Measurements from ENCODE around the gene PATL2.

PATL2 gene

GRCh38 chr15:44735482-44736180 is 24.5 kb upstream of the PATL2 start:
- no peak for TF ChIP-seq ZFP30 (CRISPR knock-in tag; IDR thresholded peaks at IDR 0.05)
- no peak for TF ChIP-seq GLIS3 (CRISPR knock-in tag; IDR thresholded peaks at IDR 0.05)
- TF ChIP-seq SNAI2 (CRISPR knock-in tag; IDR thresholded peaks at IDR 0.05), result no peak
- no peak for ATAC-seq

- ATAC-seq, result no peak
- no peak for TF ChIP-seq SNAI2 (CRISPR knock-in tag; IDR thresholded peaks at IDR 0.05)
- TF ChIP-seq CSRNP3 (CRISPR knock-in tag; IDR thresholded peaks at IDR 0.05), result no peak
- no peak for TF ChIP-seq POU6F1 (CRISPR knock-in tag; IDR thresholded peaks at IDR 0.05; ENCODE audit: borderline replicate concordance, low read depth)
- no peak for TF ChIP-seq ZNF565 (CRISPR knock-in tag; conservative IDR thresholded peaks at IDR 0.05; ENCODE audit: low read depth)
- no peak for TF ChIP-seq CREB5 (CRISPR knock-in tag; IDR thresholded peaks at IDR 0.05; ENCODE audit: low read depth)
- no peak for TF ChIP-seq TOX (CRISPR knock-in tag; IDR thresholded peaks at IDR 0.05; ENCODE audit: borderline replicate concordance)
- no peak for TF ChIP-seq ESRRG (CRISPR knock-in tag; IDR thresholded peaks at IDR 0.05)
- no peak for TF ChIP-seq ZNF70 (CRISPR knock-in tag; IDR thresholded peaks at IDR 0.05)
These were observed 23.8 kb upstream of the PATL2 start for GRCh38 chr15:44734839-44735481.

- ATAC-seq, result peak; percentile 18
- no peak for TF ChIP-seq CSRNP3 (CRISPR knock-in tag; IDR thresholded peaks at IDR 0.05)
- no peak for TF ChIP-seq ESRRG (CRISPR knock-in tag; IDR thresholded peaks at IDR 0.05)
- no peak for TF ChIP-seq POU6F1 (CRISPR knock-in tag; IDR thresholded peaks at IDR 0.05; ENCODE audit: borderline replicate concordance, low read depth)
- TF ChIP-seq ISL1 (CRISPR knock-in tag; IDR thresholded peaks at IDR 0.05), result no peak
- TF ChIP-seq ZNF565 (CRISPR knock-in tag; conservative IDR thresholded peaks at IDR 0.05; ENCODE audit: low read depth), result no peak
- TF ChIP-seq PATZ1 (CRISPR knock-in tag; IDR thresholded peaks at IDR 0.05; ENCODE audit: borderline replicate concordance), result no peak
- no peak for TF ChIP-seq ZFP30 (CRISPR knock-in tag; IDR thresholded peaks at IDR 0.05)
- TF ChIP-seq RARB (CRISPR knock-in tag; IDR thresholded peaks at IDR 0.05), result no peak
These were observed 18.4 kb upstream of the PATL2 start for GRCh38 chr15:44729408-44730127.

Measured in SK-N-SH treated with all-trans-retinoic acid at 6 μM for 48 hours (cell line).